ENCODE data around the gene SLFN14.
"Not testable (repeated sequence)": the region's sequence is repeated elsewhere in the genome, so short reads cannot be mapped to it uniquely, and the experiment has no call there.

The SLFN14 gene

DNA sequence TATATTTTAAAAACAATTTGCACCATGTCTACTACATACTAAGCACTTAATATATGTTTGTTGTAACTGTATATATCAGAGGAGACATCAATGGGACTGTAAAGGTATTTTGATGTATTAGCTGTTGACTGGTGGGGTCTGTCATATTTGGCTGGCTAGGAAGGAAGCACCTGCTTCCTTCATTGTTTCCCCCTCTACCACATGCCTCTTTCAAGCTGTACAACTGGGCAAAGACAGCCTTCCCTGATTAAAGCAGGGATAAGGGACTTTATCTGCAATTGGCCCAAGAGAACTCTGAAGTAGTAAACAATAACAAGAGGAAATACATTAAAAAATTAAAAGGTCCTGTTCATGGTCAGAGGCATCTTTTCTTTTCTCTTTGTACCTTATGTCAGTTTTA lies 17.6 kb downstream of the SLFN14 start:
- Mint-ChIP-seq H3K36me3 (peaks cover under 1% of the 10 kb centered on the region), H3K27me3 (no peaks in the 10 kb centered on the region), H3K9me3 (no peaks in the 10 kb centered on the region), H3K4me3 (no peak overlapping the region), H3K4me1 (peaks cover 42% of the 10 kb centered on the region), H3K27ac (no peak overlapping the region)
- no peak for ATAC-seq

DNA sequence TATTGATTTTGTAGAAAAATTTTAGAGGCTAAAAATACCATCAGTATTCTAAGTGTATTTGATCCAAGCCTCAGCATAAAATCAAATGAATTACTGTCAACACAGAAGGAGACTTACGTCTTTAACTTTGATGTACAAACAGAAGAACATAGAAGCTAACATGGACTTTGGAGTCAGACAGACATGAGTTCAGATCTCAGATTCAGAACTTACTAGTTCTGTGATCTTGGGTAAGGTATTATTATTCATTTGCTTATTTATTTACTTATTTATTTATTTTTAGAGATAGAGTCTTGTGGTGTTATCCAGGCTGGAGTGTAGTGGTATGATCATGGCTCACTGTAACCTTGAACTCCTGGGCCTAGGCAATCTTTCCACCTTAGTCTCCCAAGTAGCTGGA lies 19.2 kb downstream of the SLFN14 start:
- H3K27ac Mint-ChIP-seq: peak overlapping the region; percentile 97
- peaks cover 5% of the 10 kb centered on the region for H3K36me3 Mint-ChIP-seq
- H3K4me1 Mint-ChIP-seq: peaks cover 51% of the 10 kb centered on the region
- H3K27me3 Mint-ChIP-seq: no peaks in the 10 kb centered on the region
- no peaks in the 10 kb centered on the region for H3K9me3 Mint-ChIP-seq
- H3K4me3 Mint-ChIP-seq: peak overlapping the region; percentile 93
- no peak for ATAC-seq

DNA sequence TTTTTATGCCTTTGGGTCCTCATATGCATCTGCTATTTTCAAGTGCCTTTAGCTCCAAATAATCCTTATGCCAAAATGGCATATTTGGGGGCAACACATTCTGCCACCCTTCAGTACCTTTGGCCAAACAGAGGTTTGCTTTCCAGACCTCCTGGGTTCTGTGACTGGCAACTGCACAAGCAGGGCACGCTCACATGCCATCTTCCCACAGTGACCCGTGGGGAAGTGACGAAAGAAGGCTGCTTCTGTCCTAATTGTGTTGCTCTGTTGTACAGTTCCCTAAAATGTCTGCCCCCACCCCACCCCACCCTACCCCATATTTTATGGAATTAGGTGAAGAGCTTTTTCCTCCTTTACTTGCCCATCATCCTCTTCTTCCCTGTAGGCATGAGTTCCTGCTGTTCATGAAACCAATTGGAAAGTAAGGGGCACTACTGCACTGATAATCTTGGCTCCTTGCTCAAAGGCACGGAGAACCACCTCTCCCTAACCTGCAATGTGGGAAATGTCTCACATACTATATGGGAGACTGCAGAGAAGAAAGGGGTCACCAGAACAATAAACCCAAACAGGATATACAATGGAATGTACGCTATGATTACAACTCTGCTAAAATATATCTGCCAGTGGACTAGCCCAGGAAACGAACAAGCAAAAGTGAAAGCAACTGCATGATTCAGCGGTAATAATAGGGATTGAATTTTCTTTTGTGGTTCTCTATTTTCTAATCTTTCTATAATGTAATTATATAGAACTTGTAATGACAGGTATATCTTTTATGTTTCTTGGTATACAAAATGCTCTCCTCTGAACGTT lies 19.8 kb downstream of the SLFN14 start:
- Mint-ChIP-seq H3K4me1 (peaks cover 46% of the 10 kb centered on the region), H3K36me3 (peaks cover 5% of the 10 kb centered on the region), H3K9me3 (no peaks in the 10 kb centered on the region), H3K27me3 (no peaks in the 10 kb centered on the region), H3K27ac (peak overlapping the region; percentile 97), H3K4me3 (peak overlapping the region; percentile 93)
- peak; percentile 84 for ATAC-seq

DNA sequence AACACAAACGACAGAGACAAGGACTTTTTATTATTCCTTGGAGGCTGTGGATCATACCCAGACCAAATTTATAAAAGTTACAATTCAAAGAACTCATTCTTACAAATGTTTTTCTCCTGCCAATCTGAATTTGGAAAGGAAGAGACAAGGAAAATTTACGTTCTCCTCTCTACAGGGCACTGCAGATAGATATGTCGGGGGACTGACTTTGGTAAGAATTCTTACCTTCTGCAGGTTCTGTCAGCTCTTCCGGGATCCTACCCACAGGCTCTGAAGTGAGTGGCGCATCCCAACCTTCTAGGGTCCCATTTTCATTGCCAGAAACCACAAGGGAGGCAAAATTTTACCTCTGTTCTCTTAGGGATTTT lies 21.0 kb downstream of the SLFN14 start:
- Mint-ChIP-seq H3K4me3 (peak overlapping the region; percentile 84), H3K4me1 (peaks cover 46% of the 10 kb centered on the region), H3K9me3 (no peaks in the 10 kb centered on the region), H3K36me3 (peaks cover 5% of the 10 kb centered on the region), H3K27ac (peak overlapping the region; percentile 97), H3K27me3 (no peaks in the 10 kb centered on the region)
- no peak for ATAC-seq

DNA sequence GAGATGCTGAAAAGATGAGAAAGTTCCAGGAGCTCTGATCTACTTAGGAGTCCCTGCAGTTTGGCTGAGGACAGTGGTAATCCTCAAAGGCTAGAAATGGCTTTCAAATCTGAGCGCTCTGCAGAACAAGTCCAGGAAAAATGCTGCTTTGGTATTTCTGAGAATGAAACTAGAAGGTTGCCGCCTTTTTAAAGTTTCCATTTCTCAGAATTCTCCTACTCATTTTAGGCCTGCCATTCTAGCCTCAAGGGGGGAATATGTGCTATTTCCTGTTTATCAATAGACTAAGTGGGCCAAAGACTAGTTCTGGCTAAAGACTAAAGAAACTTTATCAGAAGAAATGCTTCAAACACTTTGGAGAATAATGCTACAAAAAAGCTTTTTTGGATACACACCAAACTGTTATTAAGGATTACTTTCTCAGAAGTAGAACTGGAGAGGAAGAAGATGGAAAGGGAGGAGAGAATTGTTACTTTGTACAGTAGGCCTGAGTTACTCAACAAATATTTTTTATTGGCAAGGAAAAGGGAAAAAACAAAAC lies 22.9 kb downstream of the SLFN14 start, which contains the start of gene SLFN12L:
Gene SLFN12L (minus strand): TSS at position 78 of the 541 bp plus-strand sequence. CDS start 15,314 bp downstream, outside the sequence.
- Mint-ChIP-seq H3K4me1 (peaks cover 52% of the 10 kb centered on the region), H3K36me3 (peaks cover 5% of the 10 kb centered on the region), H3K27ac (peak within 1 kb of the TSS; percentile 95), H3K9me3 (no peaks in the 10 kb centered on the region), H3K27me3 (no peaks in the 10 kb centered on the region), H3K4me3 (peak within 1 kb of the TSS; percentile 82)
- ATAC-seq: peak; percentile 66

DNA sequence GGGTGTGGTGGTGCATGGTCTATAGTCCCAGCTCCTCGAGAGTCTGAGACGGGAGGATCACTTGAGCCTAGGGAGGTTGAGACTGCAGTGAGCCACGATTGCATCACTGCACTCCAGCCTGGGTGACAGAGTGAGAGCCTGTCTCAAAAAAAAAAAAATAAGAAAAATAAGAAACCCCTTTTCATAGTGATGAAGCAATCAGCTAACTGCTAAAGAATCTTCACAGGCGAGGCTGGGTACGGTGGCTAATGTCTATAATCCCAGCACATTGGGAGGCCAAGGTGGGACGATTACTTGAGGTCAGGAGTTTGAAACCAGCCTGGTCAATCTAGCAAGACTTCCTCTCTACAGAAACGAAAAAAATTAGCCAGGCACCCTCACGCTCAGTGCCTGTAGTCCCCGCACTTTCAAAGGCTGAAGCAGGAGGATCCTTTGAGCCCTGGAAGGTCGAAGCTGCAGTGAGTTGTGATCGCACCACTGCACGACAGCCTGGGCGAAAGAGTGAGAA lies 23.9 kb downstream of the SLFN14 start:
- Mint-ChIP-seq H3K4me1 (peaks cover 52% of the 10 kb centered on the region), H3K4me3 (peak overlapping the region; percentile 82), H3K27me3 (no peaks in the 10 kb centered on the region), H3K9me3 (no peaks in the 10 kb centered on the region), H3K27ac (peak overlapping the region; percentile 95), H3K36me3 (peaks cover 5% of the 10 kb centered on the region)
- no peak for ATAC-seq

DNA sequence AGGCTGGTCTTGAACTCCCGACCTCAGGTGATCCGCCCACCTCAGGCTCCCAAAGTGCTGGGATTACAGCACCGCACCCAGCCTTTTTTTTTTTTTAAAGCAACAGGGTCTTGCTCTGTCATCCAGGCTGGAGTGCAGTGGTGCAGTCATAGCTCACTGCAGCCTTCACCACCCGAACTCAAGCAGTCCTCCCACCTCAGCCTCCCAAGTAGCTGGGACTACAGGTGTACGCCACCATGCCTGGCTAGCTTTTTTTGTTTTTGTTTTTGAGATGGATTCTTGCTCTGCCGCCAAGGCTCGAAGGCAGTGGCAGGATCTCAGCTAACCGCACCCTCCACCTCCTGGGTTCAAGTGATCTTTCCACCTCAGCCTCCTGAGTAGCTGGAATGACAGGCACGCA lies 25.2 kb downstream of the SLFN14 start:
- not testable (repeated sequence) for ATAC-seq, H3K36me3 Mint-ChIP-seq, H3K27me3 Mint-ChIP-seq, H3K9me3 Mint-ChIP-seq, H3K4me3 Mint-ChIP-seq, H3K27ac Mint-ChIP-seq
- H3K4me1 Mint-ChIP-seq: peaks cover 46% of the 10 kb centered on the region

DNA sequence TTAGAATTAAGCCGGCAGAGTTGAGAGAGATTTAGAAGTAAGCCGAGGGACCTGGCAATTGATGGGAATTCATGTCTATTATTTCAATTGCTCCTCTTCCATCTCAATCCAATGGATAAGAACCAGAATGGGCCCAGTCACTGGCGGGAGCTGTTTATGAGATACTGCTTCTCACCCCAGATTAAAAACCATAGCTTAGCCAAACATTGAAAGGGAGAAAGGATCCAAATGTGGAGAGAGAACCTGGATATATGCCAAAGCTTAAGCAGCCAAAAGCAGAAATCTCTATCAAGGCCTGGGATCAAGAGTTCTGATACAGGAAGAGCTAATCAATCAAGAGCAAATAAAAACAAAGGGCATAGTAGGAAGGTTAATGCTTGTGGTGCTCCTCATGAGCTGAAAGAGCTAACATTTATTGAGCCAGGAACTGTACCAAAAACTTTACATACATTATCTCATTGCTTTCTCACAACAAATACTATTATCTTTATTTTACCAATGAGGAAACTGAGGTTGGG lies 26.0 kb downstream of the SLFN14 start:
- H3K36me3 Mint-ChIP-seq: peaks cover 5% of the 10 kb centered on the region
- no peaks in the 10 kb centered on the region for H3K9me3 Mint-ChIP-seq
- no peaks in the 10 kb centered on the region for H3K27me3 Mint-ChIP-seq
- no peak overlapping the region for H3K4me3 Mint-ChIP-seq
- H3K27ac Mint-ChIP-seq: peak overlapping the region; percentile 38
- no peak for ATAC-seq
- peaks cover 38% of the 10 kb centered on the region for H3K4me1 Mint-ChIP-seq

DNA sequence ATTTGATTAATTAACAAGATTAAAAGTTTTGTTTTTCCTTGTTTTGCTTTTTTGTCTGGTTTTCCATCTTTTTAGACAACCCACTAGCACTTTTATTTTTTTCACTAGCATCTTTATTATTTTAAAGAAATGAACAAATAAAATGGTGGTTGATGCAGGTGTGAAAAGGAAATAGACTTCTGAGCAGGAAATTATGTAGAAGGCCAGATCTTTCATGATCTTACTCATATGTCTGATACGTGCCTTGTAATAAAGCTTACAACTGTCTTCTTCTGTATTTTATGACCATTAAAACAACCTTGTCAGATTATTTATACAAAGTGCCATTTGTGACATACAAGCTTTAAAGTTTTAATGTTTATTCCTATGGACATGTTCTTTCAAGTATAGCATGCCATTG lies 29.5 kb downstream of the SLFN14 start:
- H3K27me3 Mint-ChIP-seq: no peaks in the 10 kb centered on the region
- H3K9me3 Mint-ChIP-seq: no peaks in the 10 kb centered on the region
- no peaks in the 10 kb centered on the region for H3K36me3 Mint-ChIP-seq
- no peak for ATAC-seq
- H3K27ac Mint-ChIP-seq: no peak overlapping the region
- no peak overlapping the region for H3K4me3 Mint-ChIP-seq
- peaks cover 15% of the 10 kb centered on the region for H3K4me1 Mint-ChIP-seq

DNA sequence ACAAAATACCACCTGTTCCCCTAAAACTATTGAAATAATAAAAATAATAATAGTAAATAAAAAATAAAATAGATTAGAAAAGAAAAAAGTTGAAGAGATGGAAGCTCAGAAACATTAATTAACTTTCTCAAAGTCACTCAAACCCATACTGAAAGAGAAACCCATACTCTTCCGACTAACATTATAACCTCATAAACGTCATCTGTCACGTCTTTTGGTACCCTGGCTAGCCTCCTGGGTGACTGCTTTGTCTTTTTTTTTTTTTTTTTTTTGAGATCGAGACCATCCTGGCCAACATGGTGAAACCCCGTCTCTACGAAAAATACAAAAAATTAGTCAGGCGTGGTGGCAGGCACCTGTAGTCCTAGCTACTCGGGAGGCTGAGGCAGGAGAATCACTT lies 30.8 kb downstream of the SLFN14 start:
- Mint-ChIP-seq H3K36me3 (no peaks in the 10 kb centered on the region), H3K9me3 (no peaks in the 10 kb centered on the region), H3K4me3 (no peak overlapping the region), H3K27me3 (no peaks in the 10 kb centered on the region), H3K4me1 (peaks cover 15% of the 10 kb centered on the region), H3K27ac (no peak overlapping the region)
- ATAC-seq: no peak

DNA sequence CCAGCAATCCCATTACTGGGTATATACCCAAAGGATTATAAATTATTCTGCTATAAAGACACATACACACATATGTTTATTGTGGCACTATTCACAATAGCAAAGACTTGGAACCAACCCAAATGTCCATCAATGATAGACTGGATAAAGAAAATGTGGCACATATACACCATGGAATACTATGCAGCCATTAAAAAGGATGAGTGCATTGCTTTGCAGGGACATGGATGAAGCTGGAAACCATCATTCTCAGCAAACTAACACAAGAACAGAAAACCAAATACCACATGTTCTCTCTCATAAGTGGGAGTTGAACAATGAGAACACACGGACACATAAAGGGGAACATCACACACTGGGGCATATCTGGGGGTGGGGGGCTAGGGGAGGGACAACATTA lies 31.3 kb downstream of the SLFN14 start:
- H3K9me3 Mint-ChIP-seq, H3K4me3 Mint-ChIP-seq, H3K27me3 Mint-ChIP-seq, H3K36me3 Mint-ChIP-seq, H3K27ac Mint-ChIP-seq, ATAC-seq: not testable (repeated sequence)
- peaks cover 15% of the 10 kb centered on the region for H3K4me1 Mint-ChIP-seq

DNA sequence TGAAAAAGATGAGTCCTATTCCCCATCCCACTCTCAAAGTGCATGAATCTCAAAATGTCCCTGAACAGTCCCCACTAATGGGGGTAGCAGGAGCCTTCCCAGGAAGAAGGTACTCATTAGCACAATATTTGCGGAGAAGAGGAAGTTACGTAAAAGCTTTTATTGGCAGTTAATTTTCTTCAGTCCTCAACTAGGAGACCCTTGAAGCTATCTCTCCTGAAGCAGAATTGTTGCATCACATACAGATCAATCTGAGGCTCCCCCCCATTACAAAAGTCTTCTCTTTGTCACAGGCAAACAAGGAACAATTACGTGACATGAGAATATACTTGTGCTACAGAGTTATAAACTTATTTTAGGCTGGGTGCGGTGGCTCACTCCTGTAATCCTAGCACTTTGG lies 37.3 kb downstream of the SLFN14 start:
- peaks cover 8% of the 10 kb centered on the region for H3K4me1 Mint-ChIP-seq
- H3K27me3 Mint-ChIP-seq: peaks cover 4% of the 10 kb centered on the region
- no peak overlapping the region for H3K4me3 Mint-ChIP-seq
- no peaks in the 10 kb centered on the region for H3K9me3 Mint-ChIP-seq
- no peak overlapping the region for H3K27ac Mint-ChIP-seq
- no peak for ATAC-seq
- no peaks in the 10 kb centered on the region for H3K36me3 Mint-ChIP-seq

DNA sequence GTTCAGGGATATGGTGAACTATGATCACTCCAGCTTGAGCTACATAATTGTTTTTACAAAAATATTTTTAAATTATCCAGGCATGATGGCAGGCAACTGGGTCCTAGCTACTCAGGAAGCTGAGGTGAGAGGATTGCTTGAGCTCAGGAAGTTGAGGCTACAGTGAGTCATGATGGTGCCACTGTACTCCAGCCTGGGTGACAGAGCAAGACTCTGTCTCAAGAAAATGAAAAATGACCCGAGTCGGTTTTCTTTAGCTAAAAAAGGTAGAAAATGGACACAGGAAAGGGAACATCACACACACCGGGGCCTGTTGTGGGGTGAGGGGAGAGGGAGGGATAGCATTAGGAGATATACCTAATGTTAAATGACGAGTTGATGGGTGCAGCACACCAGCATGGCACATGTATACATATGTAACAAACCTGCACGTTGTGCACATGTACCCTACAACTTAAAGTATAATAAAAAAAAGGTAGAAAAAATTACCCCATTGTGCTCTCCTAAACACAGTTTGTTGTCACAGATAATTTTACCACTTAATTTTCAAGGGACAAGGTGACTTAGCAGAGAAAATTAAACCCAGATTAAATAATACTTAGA lies 38.9 kb downstream of the SLFN14 start:
- H3K27ac Mint-ChIP-seq, H3K36me3 Mint-ChIP-seq, ATAC-seq, H3K9me3 Mint-ChIP-seq, H3K4me1 Mint-ChIP-seq, H3K4me3 Mint-ChIP-seq: not testable (repeated sequence)
- H3K27me3 Mint-ChIP-seq: peaks cover 20% of the 10 kb centered on the region

DNA sequence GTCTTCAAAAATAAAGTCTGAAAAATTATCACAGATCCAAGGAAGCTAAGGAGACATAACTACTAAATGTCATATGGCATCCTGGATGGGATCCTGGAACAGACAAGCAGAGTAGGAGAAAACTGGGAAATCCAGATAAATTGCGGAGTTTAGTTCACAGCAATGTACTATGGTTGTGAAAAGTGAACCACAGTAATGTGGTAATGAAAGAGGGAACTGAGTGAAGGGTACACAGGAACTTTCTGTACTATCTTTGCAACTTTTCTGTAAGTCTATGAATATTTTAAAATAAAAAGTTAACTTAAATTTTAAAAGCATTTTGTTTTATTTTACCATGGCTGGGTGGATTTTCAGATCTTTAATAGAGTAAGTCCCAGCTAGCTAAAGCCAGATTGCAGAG lies 39.5 kb downstream of the SLFN14 start:
- Mint-ChIP-seq H3K4me3 (no peak overlapping the region), H3K27ac (no peak overlapping the region), H3K36me3 (no peaks in the 10 kb centered on the region)

DNA sequence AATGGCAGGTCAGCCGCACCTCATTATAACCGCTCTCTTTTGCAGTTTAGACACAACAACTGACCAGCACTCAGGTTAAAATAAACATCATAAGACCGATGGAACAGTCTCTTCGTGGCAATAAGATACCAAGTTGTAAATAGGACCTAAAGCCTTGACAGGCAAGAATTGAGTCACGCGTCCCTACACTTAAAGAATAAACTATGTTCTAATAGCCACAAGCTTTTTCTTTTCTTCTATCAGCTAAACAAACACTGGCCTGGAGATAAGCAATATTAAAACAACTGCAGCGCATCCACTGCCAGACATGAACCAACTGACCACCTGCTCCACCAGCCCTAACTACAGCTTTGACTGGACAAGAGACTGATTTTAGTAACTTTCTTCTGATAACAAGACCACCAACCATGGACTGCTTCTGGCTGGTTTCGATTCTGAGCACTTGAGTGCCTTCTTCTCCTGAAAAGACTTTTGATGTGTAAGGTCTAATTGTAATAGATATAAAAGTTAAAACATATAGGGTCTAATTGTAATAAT lies 40.6 kb downstream of the SLFN14 start:
- H3K4me3 Mint-ChIP-seq: no peak overlapping the region
- no peak for ATAC-seq
- no peak overlapping the region for H3K27ac Mint-ChIP-seq
- no peaks in the 10 kb centered on the region for H3K4me1 Mint-ChIP-seq
- no peaks in the 10 kb centered on the region for H3K36me3 Mint-ChIP-seq
- H3K27me3 Mint-ChIP-seq: peaks cover 38% of the 10 kb centered on the region
- peaks cover 2% of the 10 kb centered on the region for H3K9me3 Mint-ChIP-seq

More for the DNA sequence above, 39.5 kb downstream of the SLFN14 start:
- ATAC-seq: no peak
- Mint-ChIP-seq H3K4me1 (no peaks in the 10 kb centered on the region), H3K9me3 (peaks cover 2% of the 10 kb centered on the region), H3K27me3 (peaks cover 26% of the 10 kb centered on the region)

Measured in stimulated activated memory B cell treated with anti-CD40 and anti-IgM and Interleukin-4, amounts not matched to agents 10 μg/mL and 1 μg/mL and 100 μg/mL, for 72 hours (primary cell).